NCI-H1105 treated with DMSO at 0.1 percent for 48 hours (cell line): ENCODE results near the gene HMGCLL1.

Experiments used
- DNase-seq: peaks from one replicate; lab custom pipeline; 2025; lab: John Stamatoyannopoulos, UW

HMGCLL1 gene

GRCh38 chr6:55531496-55531895, 47.5 kb downstream of the HMGCLL1 start:
- DNase-seq = no peak

- no peak for DNase-seq
Observed at GRCh38 chr6:55530931-55531330, 48.1 kb downstream of the HMGCLL1 start.

GRCh38 chr6:55528624-55529023, 50.4 kb downstream of the HMGCLL1 start:
- DNase-seq = no peak

- DNase-seq = no peak
Observed at GRCh38 chr6:55524441-55524840, 54.6 kb downstream of the HMGCLL1 start.

- no peak for DNase-seq
Observed at GRCh38 chr6:55518529-55519060, 60.4 kb downstream of the HMGCLL1 start.

- no peak for DNase-seq
Observed at GRCh38 chr6:55516736-55517135, 62.3 kb downstream of the HMGCLL1 start.

GRCh38 chr6:55512904-55513303, 66.1 kb downstream of the HMGCLL1 start:
- DNase-seq = no peak

GRCh38 chr6:55511122-55511800, 67.7 kb downstream of the HMGCLL1 start:
- DNase-seq = no peak

GRCh38 chr6:55499591-55499990, 79.4 kb downstream of the HMGCLL1 start:
- no peak for DNase-seq

GRCh38 chr6:55497694-55498093, 81.3 kb downstream of the HMGCLL1 start:
- DNase-seq = no peak

- no peak for DNase-seq
Observed at GRCh38 chr6:55496201-55496600, 82.8 kb downstream of the HMGCLL1 start.

GRCh38 chr6:55495277-55495676, 83.7 kb downstream of the HMGCLL1 start:
- DNase-seq = no peak

- DNase-seq = no peak
Observed at GRCh38 chr6:55494411-55494810, 84.6 kb downstream of the HMGCLL1 start.

GRCh38 chr6:55492259-55492658, 86.7 kb downstream of the HMGCLL1 start:
- DNase-seq = no peak

- no peak for DNase-seq
Observed at GRCh38 chr6:55490871-55491270, 88.1 kb downstream of the HMGCLL1 start.

GRCh38 chr6:55474382-55474781, 104.6 kb downstream of the HMGCLL1 start:
- no peak for DNase-seq

- no peak for DNase-seq
Observed at GRCh38 chr6:55473722-55474121, 105.3 kb downstream of the HMGCLL1 start.

- no peak for DNase-seq
Observed at GRCh38 chr6:55469951-55470366, 109.0 kb downstream of the HMGCLL1 start.

GRCh38 chr6:55456016-55456415, 123.0 kb downstream of the HMGCLL1 start:
- no peak for DNase-seq

GRCh38 chr6:55450005-55450404, 129.0 kb downstream of the HMGCLL1 start:
- DNase-seq = no peak

- no peak for DNase-seq
Observed at GRCh38 chr6:55449225-55449624, 129.8 kb downstream of the HMGCLL1 start.

- no peak for DNase-seq
Observed at GRCh38 chr6:55448451-55448850, 130.5 kb downstream of the HMGCLL1 start.

GRCh38 chr6:55447891-55448290, 131.1 kb downstream of the HMGCLL1 start:
- DNase-seq = no peak

- peak; percentile 31 for DNase-seq
Observed at GRCh38 chr6:55445648-55446204, 133.3 kb downstream of the HMGCLL1 start.
